Stimulated activated CD8-positive, alpha-beta memory T cell treated with anti-CD3 and anti-CD28 coated beads, Interleukin-7, amount 100 ng/mL, for 24 hours (primary cell): Measurements from ENCODE around the gene CACNB3.

Experiments used
- DNase-seq: peaks from one replicate; pipeline ENCODE4 v3.0.0-alpha.2; 2020; ENCODE audit warnings: low read depth

The CACNB3 gene

DNA sequence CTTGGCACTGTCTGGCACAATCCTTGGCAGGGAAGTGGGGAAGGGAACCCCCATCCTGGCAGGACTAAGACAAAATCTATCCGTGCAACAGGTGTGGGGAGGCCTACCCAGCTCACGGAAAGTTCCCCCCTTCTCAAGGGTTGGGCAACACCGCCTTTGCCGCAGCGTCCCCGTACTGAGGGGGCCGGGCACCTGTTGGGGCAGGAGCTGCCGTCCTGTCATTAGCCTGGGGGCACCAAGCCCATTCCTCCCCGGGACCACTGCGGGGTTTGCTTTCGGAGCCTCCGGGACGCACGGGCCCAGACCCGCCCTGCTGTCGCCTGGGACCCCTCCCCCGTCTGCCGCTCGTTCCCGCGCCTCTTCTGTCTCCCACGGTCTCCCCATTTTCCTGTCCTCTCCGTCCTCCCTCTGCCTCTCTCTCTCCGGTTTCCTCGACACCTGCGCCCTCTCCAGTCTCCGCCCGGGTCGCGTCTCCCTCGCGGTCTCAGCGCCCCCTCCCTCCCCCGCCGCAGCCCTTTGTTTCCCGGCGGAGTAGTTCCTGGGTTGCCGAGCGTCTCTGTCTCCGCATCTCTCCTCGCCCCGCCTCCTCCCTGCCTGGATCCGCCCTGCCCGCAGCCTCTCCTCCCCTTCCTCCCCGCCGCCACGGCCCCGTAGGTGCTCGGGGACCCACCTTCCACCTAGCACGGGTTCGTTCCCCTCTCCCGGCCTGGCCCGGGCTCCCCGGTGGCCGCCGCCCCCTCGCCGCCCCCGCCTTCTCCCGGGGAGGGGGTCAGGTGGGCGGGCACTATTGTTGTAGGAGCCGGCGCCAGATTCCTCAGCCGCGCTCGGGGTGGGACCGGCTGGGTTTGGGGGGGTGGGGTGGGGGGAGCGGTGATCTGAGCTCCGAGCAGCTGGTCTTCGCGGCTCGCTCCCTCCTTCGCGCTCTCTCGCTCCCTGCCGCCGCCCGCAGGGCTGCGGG lies at the start of gene CACNB3:
CACNB3 (plus strand) TSS at position 624 of the 958 bp plus-strand sequence. CDS start 434 bp downstream, outside the sequence.
- peak; percentile 46 for DNase-seq

DNA sequence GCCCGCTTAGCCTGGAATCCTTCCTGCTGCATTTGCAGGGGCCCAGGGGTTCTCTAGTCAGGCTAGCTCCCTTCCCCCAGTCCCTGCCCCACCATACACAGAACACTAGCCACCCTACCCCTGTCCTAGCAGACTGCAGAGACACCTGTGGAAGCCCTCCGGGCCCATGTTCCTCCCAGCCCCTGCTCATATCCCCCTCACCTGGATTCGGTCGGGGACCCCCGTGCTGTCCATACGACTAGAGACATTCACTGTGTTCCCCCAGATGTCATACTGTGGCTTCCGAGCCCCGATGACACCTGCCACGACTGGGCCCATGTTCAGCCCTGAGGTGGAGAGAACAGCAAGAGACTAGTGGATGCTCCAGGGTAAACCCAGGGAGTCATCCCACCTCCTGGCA lies 49.6 kb upstream of the CACNB3 start:
- no peak for DNase-seq

DNA sequence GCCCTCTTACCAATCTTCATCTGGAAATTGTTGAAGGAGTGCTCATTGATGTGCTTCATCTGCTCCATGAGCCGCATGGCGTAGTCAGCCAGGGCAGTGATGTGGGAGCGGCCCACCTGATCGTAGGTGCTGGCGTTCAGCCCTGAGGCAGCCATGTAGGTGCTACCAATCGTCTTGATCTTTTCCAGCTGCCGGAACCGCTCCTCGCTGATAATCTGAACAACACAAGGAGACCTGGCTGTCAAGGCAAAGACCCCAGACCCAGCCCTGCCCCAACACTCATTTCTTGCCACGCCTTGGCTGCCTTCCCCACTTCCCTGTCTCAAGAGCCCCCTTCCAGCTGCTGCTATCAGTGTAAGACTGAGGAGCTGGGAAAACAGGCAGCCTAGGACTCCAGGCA lies 47.5 kb upstream of the CACNB3 start:
- DNase-seq: no peak

DNA sequence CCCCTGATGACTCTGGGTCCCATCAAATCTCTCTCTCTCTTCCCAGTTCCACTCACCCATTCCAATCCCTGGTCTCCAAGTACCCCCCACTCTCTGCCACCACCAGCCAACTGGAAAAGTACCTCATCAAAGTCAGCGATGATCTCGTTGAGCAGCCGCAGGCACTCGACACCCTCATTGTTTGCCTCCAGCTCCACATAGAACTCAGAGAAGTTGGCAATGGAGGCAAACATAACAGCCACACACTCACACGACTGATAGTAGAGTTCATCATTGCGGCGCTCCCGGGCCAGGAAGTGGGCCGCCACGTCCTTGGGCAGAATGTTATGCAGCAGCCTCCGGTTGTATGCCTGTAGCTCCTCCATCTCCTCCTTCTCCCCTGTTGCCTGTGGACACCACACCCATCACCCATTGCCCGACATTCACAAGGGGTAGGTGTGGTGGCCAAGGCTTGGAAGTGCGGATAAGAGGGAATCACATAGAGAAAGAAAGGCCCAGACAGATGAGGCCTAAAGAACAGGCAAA lies 46.6 kb upstream of the CACNB3 start:
- no peak for DNase-seq

DNA sequence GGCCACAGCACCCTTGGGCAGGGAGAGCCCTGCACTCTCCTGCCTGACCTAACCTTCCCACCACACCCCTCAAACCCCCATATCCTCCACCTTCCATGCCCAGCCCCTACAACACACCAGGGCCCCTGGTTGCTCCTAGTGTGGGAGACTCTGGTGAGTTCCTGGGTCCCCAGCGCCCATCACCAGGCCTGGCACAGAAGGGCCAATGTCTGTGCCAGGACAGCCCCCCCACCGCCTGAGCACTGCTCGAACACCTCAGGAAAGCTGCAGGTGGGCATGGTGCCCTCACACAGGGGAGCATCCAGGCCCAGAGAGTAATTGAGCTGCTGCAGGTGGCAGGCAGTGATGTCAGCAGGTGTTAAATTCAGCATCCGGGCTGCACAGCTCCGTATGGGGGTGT lies 44.6 kb upstream of the CACNB3 start:
- DNase-seq: no peak

DNA sequence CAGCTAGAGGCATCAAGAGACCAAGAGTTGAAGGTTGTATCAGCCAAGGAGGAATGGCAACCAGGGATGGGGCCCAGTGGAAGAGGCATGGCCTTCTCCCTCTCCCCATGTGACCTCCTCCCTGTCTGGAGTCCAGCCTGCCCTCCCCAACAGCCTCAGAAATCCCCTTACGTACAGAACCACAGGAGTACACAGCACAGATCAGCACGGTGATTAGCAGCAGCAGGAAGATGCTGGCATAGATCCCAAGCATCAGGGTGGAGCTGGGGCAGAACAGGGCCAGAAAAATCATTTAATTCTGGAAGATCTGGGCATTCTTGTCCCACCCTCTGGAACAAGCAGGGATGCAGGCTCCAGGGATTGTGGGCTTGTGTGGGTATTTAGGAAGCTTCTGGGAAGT lies 43.8 kb upstream of the CACNB3 start:
- no peak for DNase-seq

DNA sequence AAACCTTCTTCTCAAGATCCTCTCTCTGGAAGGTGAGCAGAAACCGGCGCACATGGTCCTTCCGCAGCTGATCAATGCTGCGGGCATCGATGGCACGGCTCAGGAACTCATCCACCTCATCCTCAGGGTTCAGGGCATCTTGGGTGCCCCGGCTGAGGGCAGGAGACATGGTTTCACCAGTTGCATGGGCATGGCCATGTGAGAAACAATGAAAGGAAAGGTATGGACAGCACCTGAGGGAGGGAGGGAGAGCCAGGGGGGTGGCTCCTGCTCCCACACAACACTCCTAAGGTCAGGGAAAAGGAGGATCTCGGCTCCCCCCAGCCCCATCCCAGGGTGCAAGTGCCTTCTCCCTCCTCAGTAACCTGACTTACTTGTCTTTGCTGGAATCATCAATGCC lies 43.0 kb upstream of the CACNB3 start:
- DNase-seq: no peak

DNA sequence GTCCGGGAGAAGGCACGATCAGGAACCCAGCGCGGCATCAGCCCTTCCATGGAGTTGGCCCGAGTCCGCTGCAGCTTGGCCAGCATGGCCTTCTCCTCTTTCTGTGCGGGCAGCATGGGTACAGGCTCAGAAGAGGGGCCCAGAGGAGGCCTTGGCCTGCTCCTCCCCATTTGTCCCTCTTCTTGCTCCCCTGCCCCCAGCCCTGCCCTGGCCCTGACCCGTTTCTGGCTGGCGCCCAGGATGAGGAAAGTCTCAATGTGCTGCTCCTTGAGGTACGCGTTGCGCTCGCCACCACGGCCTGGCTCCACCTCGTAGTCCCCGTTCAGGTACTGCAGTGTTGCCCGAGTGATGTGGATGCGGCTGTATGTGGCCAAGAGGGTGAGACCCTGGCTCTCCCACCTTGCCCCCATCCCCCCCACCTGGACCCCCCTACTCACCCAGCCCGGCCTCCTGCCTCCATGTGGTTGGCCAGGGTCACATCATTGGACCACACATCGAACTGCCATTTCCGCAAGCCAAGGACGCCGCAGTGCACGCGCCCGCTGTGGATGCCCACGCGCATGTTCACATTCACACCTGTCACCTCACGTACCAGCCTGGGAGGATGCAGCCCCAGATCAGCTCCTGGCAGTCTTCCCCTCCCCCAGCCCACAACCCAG lies 42.2 kb upstream of the CACNB3 start:
- no peak for DNase-seq

DNA sequence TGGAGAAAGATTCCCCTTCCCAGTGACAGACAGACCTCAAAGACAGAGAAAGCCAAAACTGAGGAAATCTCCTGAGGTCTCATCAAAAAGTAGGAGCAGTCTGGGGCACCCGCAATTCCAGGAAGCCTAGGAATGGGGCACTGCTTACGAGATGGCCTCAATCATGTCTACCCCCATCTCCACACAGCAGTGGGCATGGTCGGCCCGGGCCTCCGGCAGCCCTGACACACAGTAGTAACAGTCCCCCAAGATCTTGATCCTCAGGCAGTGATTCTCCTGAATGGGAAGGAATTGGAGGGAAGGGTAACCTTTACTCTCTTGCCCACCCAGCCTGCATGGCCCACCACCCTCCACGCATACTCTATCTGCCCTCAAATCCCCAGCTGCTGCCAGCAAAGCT lies 41.3 kb upstream of the CACNB3 start:
- no peak for DNase-seq

DNA sequence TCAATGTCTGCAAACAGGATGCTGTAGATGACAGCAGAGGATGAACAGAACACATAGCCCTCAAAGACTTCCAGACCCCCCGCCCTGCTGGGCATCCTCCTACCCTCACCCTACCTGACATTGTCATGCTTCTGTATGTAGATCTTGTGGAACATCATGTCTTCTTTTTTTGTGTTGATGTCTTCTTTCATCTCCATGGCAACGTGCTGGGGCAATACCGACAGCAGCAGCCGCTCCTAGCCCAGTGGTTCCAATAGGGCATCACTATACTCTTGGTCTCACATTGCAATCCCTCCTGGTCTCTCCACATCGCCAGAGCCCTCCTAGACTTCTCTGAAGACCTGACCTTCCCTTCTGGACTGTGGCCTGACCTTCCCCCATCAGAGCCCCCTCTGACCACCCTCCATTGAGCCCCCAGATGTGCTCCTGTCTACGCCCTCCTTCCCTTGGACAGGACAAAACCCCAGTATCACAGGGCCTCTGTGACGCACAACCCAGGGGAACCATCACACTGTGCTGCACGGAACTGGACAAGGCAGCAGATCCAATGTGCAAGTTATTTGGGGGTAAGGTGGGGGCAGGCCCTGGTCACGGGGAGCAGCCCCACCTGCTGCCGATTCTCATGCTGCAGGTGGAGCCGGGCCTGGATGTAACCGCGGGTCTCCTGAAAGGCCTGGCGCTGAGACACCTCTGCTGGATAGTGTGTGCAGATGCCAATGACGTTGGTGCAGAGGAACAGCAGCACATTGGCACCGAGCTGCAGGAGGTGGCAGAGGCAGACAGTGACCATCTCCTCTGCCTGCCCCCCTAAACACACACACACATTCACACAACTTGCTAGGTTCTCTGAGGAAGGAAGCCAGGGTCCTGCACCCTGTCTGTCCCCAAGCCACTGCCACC lies 40.5 kb upstream of the CACNB3 start:
- DNase-seq: no peak

DNA sequence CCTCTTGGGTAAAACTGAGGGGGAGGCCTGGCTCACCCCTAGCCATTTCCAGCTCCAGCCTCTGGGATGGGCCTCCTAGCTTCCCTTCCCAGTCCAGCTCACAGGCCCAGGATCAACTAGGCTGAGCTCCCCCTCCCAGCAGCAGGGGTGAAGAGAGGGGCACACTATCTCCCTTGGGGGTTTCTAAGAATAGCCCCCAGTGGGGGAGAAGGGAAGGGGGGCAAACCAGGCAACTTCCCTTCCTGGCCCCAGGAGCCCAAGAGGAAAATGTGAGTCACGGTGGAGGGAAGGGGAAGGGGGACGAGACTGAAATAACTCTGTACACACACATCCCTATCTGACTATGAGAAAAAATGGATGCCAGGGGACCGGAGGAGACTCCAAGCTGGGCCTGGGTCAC lies 38.4 kb upstream of the CACNB3 start:
- no peak for DNase-seq

DNA sequence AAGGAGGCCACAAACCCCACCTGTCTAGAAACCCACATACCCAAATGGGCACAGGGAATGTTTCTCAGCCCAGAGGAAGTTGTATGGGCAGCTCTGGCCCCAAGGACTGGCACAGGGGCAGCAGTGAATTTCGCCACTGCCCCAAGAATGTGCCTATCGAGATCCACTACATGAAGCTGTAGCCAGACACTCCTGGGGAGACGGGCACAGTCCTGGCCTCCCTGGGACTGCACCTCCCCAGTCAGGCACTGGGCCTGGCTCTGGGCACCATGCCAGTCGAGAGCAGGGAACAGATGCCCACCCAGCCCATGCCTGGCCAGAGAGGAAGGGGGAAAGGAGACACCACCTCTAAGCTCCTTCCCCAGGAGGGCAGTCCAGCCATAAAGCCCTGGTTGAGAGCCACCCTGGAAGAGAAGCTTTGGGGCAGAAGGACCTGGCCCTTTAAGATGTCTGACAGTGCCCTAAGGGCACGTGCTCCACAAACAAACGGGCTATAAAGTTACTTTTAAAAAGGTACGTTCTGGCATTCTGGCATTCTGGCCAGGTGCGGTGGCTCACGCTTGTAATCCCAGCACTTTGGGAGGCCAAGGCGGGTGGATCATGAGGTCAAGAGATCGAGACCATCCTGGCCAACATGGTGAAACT lies 37.8 kb upstream of the CACNB3 start:
- DNase-seq: no peak

DNA sequence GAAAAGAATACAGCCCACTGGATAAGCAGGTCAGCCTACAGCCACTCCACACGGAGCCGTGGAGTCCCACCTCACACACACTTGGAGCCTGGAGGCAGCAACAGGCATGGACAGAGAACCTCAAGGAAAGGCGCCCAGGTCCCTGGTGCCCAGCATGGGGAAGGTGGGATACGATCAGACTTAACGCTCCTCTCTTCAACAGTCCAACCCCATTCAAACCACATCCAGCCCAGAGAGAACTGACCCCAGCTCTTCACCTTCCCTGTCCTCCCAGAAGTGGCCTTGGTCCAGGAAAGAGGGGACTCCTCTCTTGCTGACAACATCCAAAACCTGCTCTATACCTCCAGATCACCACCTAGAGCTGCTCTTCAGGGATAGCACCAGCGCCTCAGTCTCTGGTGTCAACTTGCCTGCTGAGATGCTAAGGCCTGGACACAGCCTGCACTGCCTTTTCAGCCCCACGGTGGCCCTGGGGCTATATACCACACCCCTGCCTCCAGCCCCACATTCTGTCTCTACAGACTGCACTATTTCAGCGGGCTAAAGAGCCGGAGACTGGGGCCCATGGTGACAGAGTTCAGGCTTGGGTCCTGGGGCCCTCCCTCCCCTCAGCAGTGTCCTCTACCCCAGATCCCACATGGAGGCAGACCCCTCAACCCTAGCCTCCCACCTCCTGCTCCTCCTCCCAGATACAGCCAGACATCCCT lies 36.4 kb upstream of the CACNB3 start:
- no peak for DNase-seq

DNA sequence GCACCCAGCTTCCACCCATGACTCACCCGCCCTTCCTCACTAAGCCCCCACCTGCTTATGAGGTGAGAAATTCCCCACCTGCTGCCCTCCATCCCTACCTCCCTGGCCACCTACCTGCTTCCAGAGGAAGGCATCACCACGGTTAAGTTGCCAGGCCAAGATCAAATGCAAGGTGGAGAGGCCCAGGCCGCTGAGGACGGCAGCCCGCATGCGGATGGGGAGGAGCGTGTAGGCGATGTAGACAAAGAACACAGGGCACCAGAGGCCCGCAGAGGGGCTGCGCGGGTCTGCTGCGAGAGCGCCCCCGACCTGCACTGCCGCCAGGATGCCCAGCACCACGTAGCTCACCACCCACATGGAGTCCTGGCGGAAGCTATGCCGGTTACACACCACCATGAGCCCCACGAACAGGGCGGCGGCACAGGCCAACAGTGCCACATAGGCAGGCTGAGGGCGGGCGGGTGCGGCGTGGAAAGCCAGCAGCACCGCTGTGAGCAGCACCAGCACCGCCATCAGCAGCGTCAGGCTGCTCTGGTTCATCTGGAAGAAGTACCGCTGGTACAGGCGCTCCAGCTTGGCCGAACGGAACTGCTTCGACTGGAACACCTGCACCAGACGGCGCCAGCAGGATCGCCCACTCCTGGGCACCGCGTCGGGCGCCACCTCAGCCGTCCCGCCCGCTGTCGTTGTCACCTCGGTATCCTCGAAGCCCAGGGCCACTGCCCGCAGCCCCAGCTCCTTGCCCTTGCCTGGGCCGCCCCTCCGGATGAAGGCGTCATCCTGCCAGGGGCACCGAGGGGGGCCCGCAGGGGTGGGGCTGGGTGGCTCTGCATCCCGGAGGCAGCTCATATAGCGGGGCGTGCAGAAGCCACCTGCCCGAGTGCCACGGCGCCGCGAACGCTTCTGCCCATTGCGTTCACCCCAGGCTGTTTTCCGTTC lies 35.6 kb upstream of the CACNB3 start:
- no peak for DNase-seq

DNA sequence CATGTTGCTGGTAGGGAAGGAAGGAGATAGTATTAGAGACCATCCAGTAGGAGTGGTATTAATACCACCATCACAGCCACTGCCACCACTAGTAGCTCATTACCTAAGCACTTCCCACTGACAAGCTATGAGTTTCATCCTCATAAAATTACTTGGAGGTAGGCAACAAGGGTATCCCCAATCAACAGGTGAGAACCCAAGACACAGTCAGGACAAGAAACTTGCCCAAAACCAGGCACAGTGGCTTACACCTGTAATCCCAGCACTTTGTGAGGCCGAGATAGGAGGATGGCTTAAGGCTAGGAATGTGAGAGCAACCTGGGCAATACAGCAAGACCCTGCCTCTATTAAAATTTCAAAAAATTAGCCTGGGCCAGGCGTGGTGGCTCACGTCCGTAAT lies 34.9 kb upstream of the CACNB3 start:
- no peak for DNase-seq

DNA sequence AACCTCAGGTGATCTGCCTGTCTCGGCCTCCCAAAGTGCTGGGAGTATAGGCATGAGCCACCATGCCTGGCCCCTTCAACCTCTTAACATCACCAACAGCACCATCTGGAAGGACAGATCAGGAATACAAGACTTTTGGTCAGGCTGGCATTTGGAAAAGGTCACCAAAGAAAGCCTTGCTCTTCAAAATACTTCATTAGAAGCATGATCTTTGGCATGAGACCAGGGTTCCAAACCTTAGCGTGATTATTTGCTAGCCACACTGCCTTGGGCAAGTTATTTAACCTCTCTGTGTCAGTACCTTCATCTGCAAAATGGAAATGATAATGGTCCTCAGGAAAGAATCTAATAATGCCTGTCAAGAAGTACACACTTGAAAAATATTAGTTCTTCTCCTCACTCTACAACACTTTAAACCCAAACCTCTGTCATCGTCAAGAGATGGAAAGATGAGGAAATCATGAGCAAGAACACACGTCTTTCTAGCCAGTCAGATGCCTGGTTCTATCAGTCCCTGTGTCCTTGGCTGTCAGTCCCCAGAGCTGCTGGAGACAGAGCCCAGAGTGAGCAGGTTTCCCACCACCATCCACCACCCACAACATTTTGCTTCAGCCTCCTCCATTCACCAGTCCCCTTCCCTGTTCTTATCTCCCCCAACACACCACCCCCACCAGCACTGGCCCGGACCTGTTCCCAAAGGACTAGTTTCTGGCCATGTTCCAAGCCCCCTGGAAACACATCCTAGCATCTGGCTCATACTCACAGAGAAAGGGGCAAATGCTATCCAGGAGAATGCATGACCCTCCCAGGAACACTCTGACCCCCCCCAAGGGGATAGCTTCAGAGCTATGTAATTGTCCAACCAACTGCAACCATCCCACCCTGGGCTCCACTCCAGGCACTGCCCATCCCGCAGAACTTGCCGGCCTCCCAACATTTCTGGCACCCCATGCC lies 31.4 kb upstream of the CACNB3 start:
- no peak for DNase-seq

DNA sequence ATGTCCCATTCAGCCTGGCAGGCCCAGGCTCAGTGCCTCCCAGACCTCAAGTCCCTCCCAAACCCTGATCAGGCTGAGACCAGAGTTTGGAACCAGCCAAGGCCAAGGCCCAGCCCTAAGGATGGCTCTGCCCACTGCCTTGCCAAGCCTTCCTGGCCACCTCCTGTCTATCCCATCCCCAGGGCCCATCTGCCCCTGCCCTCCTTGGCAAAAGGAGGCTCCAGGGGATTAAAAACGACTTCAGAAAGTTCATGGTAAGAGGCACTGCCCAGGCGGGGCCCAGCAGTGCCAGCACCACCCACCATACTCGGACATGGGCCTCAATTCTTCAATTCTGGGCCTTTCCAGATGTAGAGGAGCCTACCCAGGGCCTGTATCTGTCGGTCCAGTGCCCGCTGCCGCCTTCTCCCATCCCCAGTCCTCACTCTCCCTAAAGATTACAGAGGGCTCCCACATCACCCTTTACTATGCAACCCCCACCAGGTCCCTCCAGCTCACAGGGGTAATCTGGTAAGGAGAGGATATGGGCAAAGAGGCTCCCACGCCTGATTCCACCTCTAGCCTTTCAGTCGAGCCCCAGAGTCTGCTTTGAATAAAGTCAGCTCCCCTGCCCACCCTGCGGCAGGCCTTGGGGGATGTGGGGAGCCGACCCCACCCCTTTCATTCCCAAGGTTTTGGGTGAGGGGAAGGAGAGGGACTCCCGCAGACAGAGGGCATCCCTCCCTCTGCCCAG lies 30.3 kb upstream of the CACNB3 start:
- no peak for DNase-seq

DNA sequence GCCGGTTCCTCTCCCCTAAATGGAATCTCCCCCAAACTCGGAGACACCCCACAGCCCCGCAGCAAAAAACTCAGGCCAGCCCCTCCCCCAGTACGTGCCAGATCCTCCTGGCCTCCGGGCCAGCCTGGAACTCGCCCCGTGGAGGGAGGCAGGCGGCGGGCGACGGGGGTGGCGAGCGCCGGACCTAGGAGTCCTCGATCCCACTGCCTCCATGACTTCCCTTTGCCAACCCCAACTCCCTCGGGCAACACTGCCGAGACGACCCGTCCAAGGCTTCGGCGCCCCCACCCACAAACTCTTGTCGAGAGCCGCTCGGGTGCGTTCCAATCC lies 29.8 kb upstream of the CACNB3 start:
- no peak for DNase-seq
